ENCODE data around the gene TSPAN7. TPM values are rescaled to one million over a fixed set of nuclear protein-coding genes. Genes with fewer than 3 reads are reported as not detected.

The TSPAN7 gene
- total RNA-seq, 1 donor from 2014 or later: 38.5 TPM

DNA sequence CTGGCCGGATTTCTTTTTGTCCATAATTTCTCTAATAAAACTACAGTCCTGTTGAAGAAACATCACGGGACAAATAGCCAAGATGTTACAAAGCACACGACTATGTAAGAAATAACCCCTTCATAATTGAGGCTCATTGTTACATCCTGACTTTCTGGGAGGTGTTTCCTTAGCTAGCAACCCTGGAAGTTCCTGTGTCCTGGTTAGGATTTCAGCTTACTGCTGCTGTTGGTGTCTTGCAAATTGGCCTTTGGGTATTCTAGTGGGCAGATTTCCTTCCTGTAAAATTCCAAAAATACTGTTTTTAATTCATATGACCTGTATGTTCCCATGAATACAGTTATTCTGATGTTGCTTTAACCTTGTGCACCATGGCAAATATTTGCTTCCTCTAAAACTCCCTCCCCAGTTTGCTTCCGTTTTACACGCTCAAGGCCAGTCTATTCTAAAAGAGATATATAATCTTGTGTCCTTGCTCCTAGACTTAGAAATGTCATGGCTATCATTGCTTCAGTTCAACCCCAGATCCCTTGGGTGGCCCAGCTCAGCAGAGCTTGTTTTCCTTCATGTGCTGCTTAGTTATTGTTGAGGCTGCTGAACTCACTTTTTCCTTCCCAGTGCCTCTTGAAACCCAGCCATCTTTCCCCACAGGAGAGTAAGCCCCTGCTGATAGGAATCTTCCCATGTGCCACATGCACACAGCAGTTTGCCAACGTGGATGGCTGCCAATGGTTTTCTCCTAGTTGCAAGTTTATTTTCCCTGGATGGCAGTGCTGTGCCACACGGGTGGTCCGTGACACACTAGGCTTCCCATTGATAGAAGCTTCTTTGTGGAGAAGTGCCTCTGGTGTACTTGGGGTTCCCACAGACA is 75.8 kb downstream of the TSPAN7 start:
- TF ChIP-seq POLR2A (IDR thresholded peaks at IDR 0.05) (no peak), POLR2AphosphoS5 (IDR thresholded peaks at IDR 0.05; ENCODE audit: insufficient read depth in 1 of 2, low read depth in 1 of 2) (peak in 1 of 2 donors; percentile 15)
- Histone ChIP-seq H3K27ac (no peak overlapping the region), H3K4me3 (no peak overlapping the region), H3K36me3 (no peaks in the 10 kb centered on the region), H3K27me3 (no peaks in the 10 kb centered on the region), H3K9me3 (no peaks in the 10 kb centered on the region), H3K4me1 (no peaks in the 10 kb centered on the region)
- no peak for DNase-seq (ENCODE audit: extremely low spot score in 2 of 2)
- intact Hi-C loops (cut with DNase I): no loop called here

GRCh38 chrX:38638952-38639529 is 77.7 kb downstream of the TSPAN7 start:
- intact Hi-C loops (cut with DNase I): no loop called here
- TF ChIP-seq POLR2A (IDR thresholded peaks at IDR 0.05) (no peak), POLR2AphosphoS5 (IDR thresholded peaks at IDR 0.05; ENCODE audit: insufficient read depth in 1 of 2, low read depth in 1 of 2) (no peak)
- TF ChIP-seq, protein P1, sequence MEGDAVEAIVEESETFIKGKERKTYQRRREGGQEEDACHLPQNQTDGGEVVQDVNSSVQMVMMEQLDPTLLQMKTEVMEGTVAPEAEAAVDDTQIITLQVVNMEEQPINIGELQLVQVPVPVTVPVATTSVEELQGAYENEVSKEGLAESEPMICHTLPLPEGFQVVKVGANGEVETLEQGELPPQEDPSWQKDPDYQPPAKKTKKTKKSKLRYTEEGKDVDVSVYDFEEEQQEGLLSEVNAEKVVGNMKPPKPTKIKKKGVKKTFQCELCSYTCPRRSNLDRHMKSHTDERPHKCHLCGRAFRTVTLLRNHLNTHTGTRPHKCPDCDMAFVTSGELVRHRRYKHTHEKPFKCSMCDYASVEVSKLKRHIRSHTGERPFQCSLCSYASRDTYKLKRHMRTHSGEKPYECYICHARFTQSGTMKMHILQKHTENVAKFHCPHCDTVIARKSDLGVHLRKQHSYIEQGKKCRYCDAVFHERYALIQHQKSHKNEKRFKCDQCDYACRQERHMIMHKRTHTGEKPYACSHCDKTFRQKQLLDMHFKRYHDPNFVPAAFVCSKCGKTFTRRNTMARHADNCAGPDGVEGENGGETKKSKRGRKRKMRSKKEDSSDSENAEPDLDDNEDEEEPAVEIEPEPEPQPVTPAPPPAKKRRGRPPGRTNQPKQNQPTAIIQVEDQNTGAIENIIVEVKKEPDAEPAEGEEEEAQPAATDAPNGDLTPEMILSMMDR (IDR thresholded peaks at IDR 0.05): no peak
- no peaks in the 10 kb centered on the region for H3K4me1 ChIP-seq
- no peak overlapping the region for H3K4me3 ChIP-seq
- no peaks in the 10 kb centered on the region for H3K9me3 ChIP-seq
- H3K27ac ChIP-seq: no peak overlapping the region
- no peaks in the 10 kb centered on the region for H3K36me3 ChIP-seq
- no peaks in the 10 kb centered on the region for H3K27me3 ChIP-seq
- DNase-seq (ENCODE audit: extremely low spot score in 2 of 2): no peak

GRCh38 chrX:38639730-38640129 is 78.4 kb downstream of the TSPAN7 start:
- H3K27me3 ChIP-seq: no peaks in the 10 kb centered on the region
- intact Hi-C loops (cut with DNase I): no loop called here
- TF ChIP-seq POLR2AphosphoS5 (IDR thresholded peaks at IDR 0.05; ENCODE audit: insufficient read depth in 1 of 2, low read depth in 1 of 2): no peak
- TF ChIP-seq POLR2A (IDR thresholded peaks at IDR 0.05): no peak
- TF ChIP-seq, protein P1 (IDR thresholded peaks at IDR 0.05): no peak
- no peaks in the 10 kb centered on the region for H3K9me3 ChIP-seq
- no peak overlapping the region for H3K4me3 ChIP-seq
- no peaks in the 10 kb centered on the region for H3K36me3 ChIP-seq
- no peak for DNase-seq (ENCODE audit: extremely low spot score in 2 of 2)
- no peaks in the 10 kb centered on the region for H3K4me1 ChIP-seq
- no peak overlapping the region for H3K27ac ChIP-seq

DNA sequence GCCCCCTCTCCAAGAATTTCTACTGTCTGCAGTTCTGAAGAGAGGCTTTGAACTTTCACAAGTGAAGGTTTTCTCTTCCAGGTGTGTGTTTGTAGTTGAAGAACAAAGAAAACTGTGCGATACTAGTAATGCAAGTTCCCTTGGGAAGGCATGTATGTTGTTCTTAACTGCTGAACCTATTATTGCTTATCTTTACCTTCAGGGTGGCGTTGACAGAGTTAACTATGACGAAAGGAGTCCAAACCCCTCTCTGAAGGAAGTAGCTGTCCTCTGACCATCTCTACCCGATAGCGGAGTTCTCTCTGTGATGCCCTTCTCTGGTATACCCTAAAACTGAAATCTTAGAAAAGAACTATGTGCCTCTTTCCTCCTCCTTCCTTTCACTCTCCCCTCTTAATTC is 79.9 kb downstream of the TSPAN7 start:
- no peak for DNase-seq (ENCODE audit: extremely low spot score in 2 of 2)
- intact Hi-C loops (cut with DNase I): no loop called here
- H3K4me3 ChIP-seq: no peak overlapping the region
- H3K27ac ChIP-seq: no peak overlapping the region
- no peaks in the 10 kb centered on the region for H3K9me3 ChIP-seq
- TF ChIP-seq POLR2A (IDR thresholded peaks at IDR 0.05) (no peak), POLR2AphosphoS5 (IDR thresholded peaks at IDR 0.05; ENCODE audit: insufficient read depth in 1 of 2, low read depth in 1 of 2) (no peak)
- TF ChIP-seq, protein P1 (IDR thresholded peaks at IDR 0.05): no peak
- no peaks in the 10 kb centered on the region for H3K4me1 ChIP-seq
- H3K27me3 ChIP-seq: no peaks in the 10 kb centered on the region
- no peaks in the 10 kb centered on the region for H3K36me3 ChIP-seq

- TF ChIP-seq, protein P1 (IDR thresholded peaks at IDR 0.05): no peak
- TF ChIP-seq POLR2A (IDR thresholded peaks at IDR 0.05) (no peak), POLR2AphosphoS5 (IDR thresholded peaks at IDR 0.05; ENCODE audit: insufficient read depth in 1 of 2, low read depth in 1 of 2) (no peak)
- H3K4me3 ChIP-seq: no peak overlapping the region
- no peak overlapping the region for H3K27ac ChIP-seq
- H3K4me1 ChIP-seq: no peaks in the 10 kb centered on the region
- no peak for DNase-seq (ENCODE audit: extremely low spot score in 2 of 2)
- intact Hi-C loops (cut with DNase I): no loop called here
- H3K36me3 ChIP-seq: no peaks in the 10 kb centered on the region
- no peaks in the 10 kb centered on the region for H3K9me3 ChIP-seq
- no peaks in the 10 kb centered on the region for H3K27me3 ChIP-seq
Observed at GRCh38 chrX:38643903-38644302, 82.6 kb downstream of the TSPAN7 start.

Data from vagina (tissue), 2 donors.